ENCODE results near the gene USH2A.

The USH2A gene

DNA sequence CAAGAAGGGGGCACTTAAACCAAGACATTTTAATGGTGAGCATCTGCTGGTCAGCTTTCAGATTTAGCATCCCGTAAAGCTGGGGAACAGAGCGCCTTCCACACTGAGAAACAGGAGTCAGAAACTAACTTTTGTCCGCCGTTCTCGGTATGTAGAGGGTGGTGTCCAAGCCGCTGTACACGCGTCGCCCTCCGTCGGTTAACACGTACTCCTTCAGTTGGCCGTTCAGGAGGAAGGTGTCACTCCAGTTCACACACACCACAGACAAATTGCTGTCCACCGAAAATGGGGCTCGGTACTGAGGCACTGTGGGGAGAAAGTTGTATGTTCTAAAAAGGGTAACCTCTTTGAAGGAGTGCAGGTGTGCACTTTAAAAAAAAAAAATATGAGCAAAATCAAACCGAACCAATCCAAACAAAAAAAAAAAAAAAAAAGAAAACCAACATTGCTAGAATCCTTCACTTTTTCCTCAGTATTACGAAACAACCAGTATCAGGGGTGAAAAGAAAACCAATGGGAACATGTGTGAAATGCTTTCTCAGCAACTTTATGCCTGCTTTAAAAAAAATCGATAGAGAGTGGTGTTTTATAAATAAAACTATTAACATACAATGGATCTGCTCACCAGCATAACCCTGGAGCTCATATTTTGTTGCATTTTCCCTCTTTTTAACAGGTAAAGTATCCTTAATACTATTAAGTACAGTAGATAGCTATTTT, 782.7 kb downstream of the USH2A start:
- no peak overlapping the region for H3K4me3 ChIP-seq (ENCODE audit: low read length)
- no peaks in the 10 kb centered on the region for H3K4me1 ChIP-seq (ENCODE audit: insufficient read depth, low read length)
- H3K27me3 ChIP-seq (ENCODE audit: insufficient read depth, low read length) = no peaks in the 10 kb centered on the region
- H2AFZ ChIP-seq (ENCODE audit: low read depth, low read length) = no peak overlapping the region
- no peaks in the 10 kb centered on the region for H3K9me3 ChIP-seq (ENCODE audit: low read length)
- no peaks in the 10 kb centered on the region for H3K36me3 ChIP-seq (ENCODE audit: insufficient read depth, low read length)

DNA sequence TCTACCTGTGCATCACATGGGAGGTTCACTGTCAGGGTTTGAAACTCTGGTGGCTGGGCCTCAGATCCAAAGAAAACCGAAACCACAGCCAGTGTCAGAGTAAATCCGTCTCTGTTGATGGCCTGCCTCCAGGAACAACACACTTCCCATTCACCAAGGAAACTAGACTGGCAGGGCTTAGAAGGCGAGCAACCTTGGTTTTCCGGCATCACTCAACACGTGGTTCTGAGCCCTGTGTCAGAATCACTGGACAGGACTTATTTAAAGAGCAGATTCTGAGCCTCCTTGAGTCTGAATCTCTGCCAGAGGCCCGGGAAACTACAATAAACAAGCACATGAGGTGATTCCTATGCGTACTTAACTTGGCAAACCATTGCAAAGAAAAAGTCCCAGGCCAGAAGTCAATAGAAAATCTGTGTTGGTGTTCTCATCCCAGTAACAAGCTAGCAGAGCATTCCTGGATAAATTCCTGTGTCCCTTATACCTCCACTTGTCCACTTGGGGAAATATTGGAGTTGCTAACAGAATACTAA, 786.1 kb downstream of the USH2A start:
- Histone ChIP-seq H3K27me3 (ENCODE audit: insufficient read depth, low read length) (no peaks in the 10 kb centered on the region), H3K4me3 (ENCODE audit: low read length) (no peak overlapping the region), H3K9me3 (ENCODE audit: low read length) (no peaks in the 10 kb centered on the region), H2AFZ (ENCODE audit: low read depth, low read length) (no peak overlapping the region), H3K4me1 (ENCODE audit: insufficient read depth, low read length) (no peaks in the 10 kb centered on the region), H3K36me3 (ENCODE audit: insufficient read depth, low read length) (no peaks in the 10 kb centered on the region)

DNA sequence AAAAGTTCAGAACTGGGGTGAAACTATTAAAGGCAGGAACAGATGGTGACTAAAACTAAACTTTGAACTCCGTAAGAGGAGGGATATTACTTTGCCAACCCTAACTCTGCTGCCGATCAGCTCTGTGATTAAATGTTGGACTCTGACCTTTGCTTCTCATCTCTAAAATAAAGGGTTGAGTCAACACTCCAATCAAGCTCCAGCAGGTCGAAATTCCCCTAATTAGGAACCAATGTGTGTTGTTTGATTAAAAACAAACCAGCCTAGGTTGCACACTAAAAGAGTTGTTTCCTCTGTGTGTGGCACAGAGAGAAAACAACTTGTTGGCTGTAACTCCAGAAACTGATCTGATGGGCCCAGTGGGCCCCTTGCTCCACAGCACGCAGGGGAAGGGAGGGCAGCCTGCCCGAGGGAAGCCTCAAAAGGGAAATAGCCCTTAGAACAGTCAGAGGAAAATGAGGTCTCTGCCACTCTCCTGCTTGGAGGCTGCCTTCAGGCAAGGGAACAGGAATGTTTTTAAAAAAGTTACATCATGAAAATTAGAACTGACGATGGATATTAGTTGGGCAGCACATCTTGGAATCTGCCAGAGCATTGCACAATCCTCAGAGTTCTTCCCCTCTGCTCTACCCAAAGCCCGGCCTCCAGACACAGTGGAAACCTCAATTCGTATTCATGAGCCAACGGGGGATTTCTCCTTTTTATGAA, 786.8 kb downstream of the USH2A start:
- H3K9me3 ChIP-seq (ENCODE audit: low read length) = no peaks in the 10 kb centered on the region
- no peaks in the 10 kb centered on the region for H3K36me3 ChIP-seq (ENCODE audit: insufficient read depth, low read length)
- H2AFZ ChIP-seq (ENCODE audit: low read depth, low read length) = no peak overlapping the region
- H3K4me1 ChIP-seq (ENCODE audit: insufficient read depth, low read length) = no peaks in the 10 kb centered on the region
- no peak overlapping the region for H3K4me3 ChIP-seq (ENCODE audit: low read length)
- H3K27me3 ChIP-seq (ENCODE audit: insufficient read depth, low read length) = no peaks in the 10 kb centered on the region

GRCh38 chr1:215635827-215636226, 787.4 kb downstream of the USH2A start:
- no peaks in the 10 kb centered on the region for H3K9me3 ChIP-seq (ENCODE audit: low read length)
- no peak overlapping the region for H2AFZ ChIP-seq (ENCODE audit: low read depth, low read length)
- H3K4me3 ChIP-seq (ENCODE audit: low read length) = no peak overlapping the region
- H3K4me1 ChIP-seq (ENCODE audit: insufficient read depth, low read length) = no peaks in the 10 kb centered on the region
- no peaks in the 10 kb centered on the region for H3K27me3 ChIP-seq (ENCODE audit: insufficient read depth, low read length)
- H3K36me3 ChIP-seq (ENCODE audit: insufficient read depth, low read length) = no peaks in the 10 kb centered on the region

- Histone ChIP-seq H3K4me1 (ENCODE audit: insufficient read depth, low read length) (no peaks in the 10 kb centered on the region), H3K36me3 (ENCODE audit: insufficient read depth, low read length) (no peaks in the 10 kb centered on the region), H3K27me3 (ENCODE audit: insufficient read depth, low read length) (no peaks in the 10 kb centered on the region), H3K9me3 (ENCODE audit: low read length) (no peaks in the 10 kb centered on the region), H2AFZ (ENCODE audit: low read depth, low read length) (no peak overlapping the region), H3K4me3 (ENCODE audit: low read length) (no peak overlapping the region)
Measured at GRCh38 chr1:215631489-215631888, 791.8 kb downstream of the USH2A start.

DNA sequence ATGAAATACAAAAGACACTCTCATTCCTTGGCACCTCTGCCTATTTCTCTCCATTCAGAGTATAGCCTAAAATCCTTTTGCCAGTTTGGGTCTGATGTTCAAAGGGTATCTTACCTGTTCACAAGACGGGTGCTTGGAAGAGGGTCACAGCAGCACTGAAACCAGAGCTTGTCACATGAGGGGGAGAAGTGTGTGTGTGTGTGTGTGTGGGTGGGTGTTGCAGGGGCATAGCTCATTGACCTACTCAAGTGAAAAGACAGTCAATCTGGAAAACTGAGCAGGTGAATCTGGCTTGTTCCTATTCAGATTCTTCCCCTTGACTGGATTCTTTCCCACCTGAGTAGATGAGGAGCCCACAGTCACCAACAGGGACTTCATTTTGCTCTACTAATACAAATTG, 792.2 kb downstream of the USH2A start:
- Histone ChIP-seq H2AFZ (ENCODE audit: low read depth, low read length) (no peak overlapping the region), H3K9me3 (ENCODE audit: low read length) (no peaks in the 10 kb centered on the region)

GRCh38 chr1:215625949-215626348, 797.3 kb downstream of the USH2A start:
- peaks cover 17% of the 10 kb centered on the region for H3K36me3 ChIP-seq (ENCODE audit: insufficient read depth, low read length)
- no peaks in the 10 kb centered on the region for H3K9me3 ChIP-seq (ENCODE audit: low read length)
- H3K4me3 ChIP-seq (ENCODE audit: low read length) = no peak overlapping the region
- H3K27me3 ChIP-seq (ENCODE audit: insufficient read depth, low read length) = no peaks in the 10 kb centered on the region
- no peaks in the 10 kb centered on the region for H3K4me1 ChIP-seq (ENCODE audit: insufficient read depth, low read length)
- no peak overlapping the region for H2AFZ ChIP-seq (ENCODE audit: low read depth, low read length)

More for the DNA sequence above, 792.2 kb downstream of the USH2A start:
- Histone ChIP-seq H3K36me3 (ENCODE audit: insufficient read depth, low read length) (no peaks in the 10 kb centered on the region), H3K27me3 (ENCODE audit: insufficient read depth, low read length) (no peaks in the 10 kb centered on the region), H3K4me1 (ENCODE audit: insufficient read depth, low read length) (no peaks in the 10 kb centered on the region), H3K4me3 (ENCODE audit: low read length) (no peak overlapping the region)

DNA sequence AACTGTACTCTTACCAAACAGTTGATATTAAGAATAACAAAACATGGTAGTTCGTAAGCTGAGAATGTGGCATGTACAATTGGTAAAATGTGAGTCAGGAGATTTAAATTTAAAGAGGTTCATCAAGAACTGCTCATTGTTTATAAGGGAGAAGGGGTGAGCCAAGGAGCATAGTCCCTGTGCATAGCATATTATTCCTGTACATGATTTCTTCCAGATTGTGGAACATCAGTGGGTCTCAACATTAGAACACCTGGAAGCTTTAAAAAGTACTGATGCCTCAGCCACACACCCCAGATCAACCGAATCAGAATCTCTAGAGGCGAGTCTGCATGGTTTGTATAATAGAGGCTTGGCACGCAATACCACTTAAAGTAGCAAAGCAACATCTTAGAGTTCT, 800.1 kb downstream of the USH2A start:
- Histone ChIP-seq H3K27me3 (ENCODE audit: insufficient read depth, low read length) (no peaks in the 10 kb centered on the region), H3K4me1 (ENCODE audit: insufficient read depth, low read length) (no peaks in the 10 kb centered on the region), H3K9me3 (ENCODE audit: low read length) (no peaks in the 10 kb centered on the region), H2AFZ (ENCODE audit: low read depth, low read length) (no peak overlapping the region), H3K4me3 (ENCODE audit: low read length) (no peak overlapping the region), H3K36me3 (ENCODE audit: insufficient read depth, low read length) (peaks cover 45% of the 10 kb centered on the region)

- H3K27me3 ChIP-seq (ENCODE audit: insufficient read depth, low read length) = no peaks in the 10 kb centered on the region
- H2AFZ ChIP-seq (ENCODE audit: low read depth, low read length) = no peak overlapping the region
- peaks cover 8% of the 10 kb centered on the region for H3K9me3 ChIP-seq (ENCODE audit: low read length)
- H3K36me3 ChIP-seq (ENCODE audit: insufficient read depth, low read length) = peaks cover 57% of the 10 kb centered on the region
- H3K4me3 ChIP-seq (ENCODE audit: low read length) = no peak overlapping the region
- H3K4me1 ChIP-seq (ENCODE audit: insufficient read depth, low read length) = no peaks in the 10 kb centered on the region
Measured at GRCh38 chr1:215617979-215618378, 805.3 kb downstream of the USH2A start.

DNA sequence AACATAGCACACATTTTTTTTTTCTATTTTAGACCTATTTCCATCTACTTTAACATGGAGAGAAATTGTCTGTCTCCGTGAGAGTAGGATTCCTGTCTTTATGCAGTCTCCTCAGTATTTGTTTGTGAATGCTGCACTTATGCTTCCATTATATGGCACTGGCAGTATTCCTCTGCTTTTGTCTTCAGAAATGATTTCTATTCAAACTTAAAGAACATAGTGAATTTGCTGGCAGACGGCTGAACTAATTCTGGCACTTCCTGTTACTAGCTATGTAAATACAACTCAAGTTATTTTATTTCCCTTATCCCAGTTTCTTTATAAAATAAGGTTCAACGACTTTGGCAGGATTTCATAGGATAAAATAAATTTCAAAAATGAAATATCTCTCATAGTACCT, 810.9 kb downstream of the USH2A start:
- Histone ChIP-seq H3K36me3 (ENCODE audit: insufficient read depth, low read length) (peaks cover 46% of the 10 kb centered on the region), H3K4me3 (ENCODE audit: low read length) (no peak overlapping the region), H3K9me3 (ENCODE audit: low read length) (peaks cover 10% of the 10 kb centered on the region), H3K4me1 (ENCODE audit: insufficient read depth, low read length) (no peaks in the 10 kb centered on the region), H2AFZ (ENCODE audit: low read depth, low read length) (no peak overlapping the region), H3K27me3 (ENCODE audit: insufficient read depth, low read length) (no peaks in the 10 kb centered on the region)

- Histone ChIP-seq H3K4me3 (ENCODE audit: low read length) (no peak overlapping the region), H3K27me3 (ENCODE audit: insufficient read depth, low read length) (no peaks in the 10 kb centered on the region), H3K4me1 (ENCODE audit: insufficient read depth, low read length) (no peaks in the 10 kb centered on the region), H3K36me3 (ENCODE audit: insufficient read depth, low read length) (peaks cover 47% of the 10 kb centered on the region), H2AFZ (ENCODE audit: low read depth, low read length) (no peak overlapping the region), H3K9me3 (ENCODE audit: low read length) (peaks cover 9% of the 10 kb centered on the region)
Measured at GRCh38 chr1:215608646-215609045, 814.6 kb downstream of the USH2A start.

GRCh38 chr1:215607412-215607811, 815.8 kb downstream of the USH2A start:
- H3K9me3 ChIP-seq (ENCODE audit: low read length) = no peaks in the 10 kb centered on the region
- H2AFZ ChIP-seq (ENCODE audit: low read depth, low read length) = no peak overlapping the region
- no peak overlapping the region for H3K4me3 ChIP-seq (ENCODE audit: low read length)
- H3K4me1 ChIP-seq (ENCODE audit: insufficient read depth, low read length) = no peaks in the 10 kb centered on the region
- peaks cover 41% of the 10 kb centered on the region for H3K36me3 ChIP-seq (ENCODE audit: insufficient read depth, low read length)
- no peaks in the 10 kb centered on the region for H3K27me3 ChIP-seq (ENCODE audit: insufficient read depth, low read length)

- Histone ChIP-seq H3K4me1 (ENCODE audit: insufficient read depth, low read length) (no peaks in the 10 kb centered on the region), H3K36me3 (ENCODE audit: insufficient read depth, low read length) (peaks cover 39% of the 10 kb centered on the region), H3K27me3 (ENCODE audit: insufficient read depth, low read length) (no peaks in the 10 kb centered on the region), H3K4me3 (ENCODE audit: low read length) (no peak overlapping the region), H3K9me3 (ENCODE audit: low read length) (no peaks in the 10 kb centered on the region), H2AFZ (ENCODE audit: low read depth, low read length) (no peak overlapping the region)
Measured at GRCh38 chr1:215606564-215607168, 816.6 kb downstream of the USH2A start.
